ENCODE data around the gene KISS1R. TPM values are rescaled to one million over a fixed set of nuclear protein-coding genes. Genes with fewer than 3 reads are reported as not detected.

KISS1R gene
- polyA plus RNA-seq, 1 donor (not counting 4 experiments of a cell fraction or from before 2014, with no cell fraction given) = not detected

DNA sequence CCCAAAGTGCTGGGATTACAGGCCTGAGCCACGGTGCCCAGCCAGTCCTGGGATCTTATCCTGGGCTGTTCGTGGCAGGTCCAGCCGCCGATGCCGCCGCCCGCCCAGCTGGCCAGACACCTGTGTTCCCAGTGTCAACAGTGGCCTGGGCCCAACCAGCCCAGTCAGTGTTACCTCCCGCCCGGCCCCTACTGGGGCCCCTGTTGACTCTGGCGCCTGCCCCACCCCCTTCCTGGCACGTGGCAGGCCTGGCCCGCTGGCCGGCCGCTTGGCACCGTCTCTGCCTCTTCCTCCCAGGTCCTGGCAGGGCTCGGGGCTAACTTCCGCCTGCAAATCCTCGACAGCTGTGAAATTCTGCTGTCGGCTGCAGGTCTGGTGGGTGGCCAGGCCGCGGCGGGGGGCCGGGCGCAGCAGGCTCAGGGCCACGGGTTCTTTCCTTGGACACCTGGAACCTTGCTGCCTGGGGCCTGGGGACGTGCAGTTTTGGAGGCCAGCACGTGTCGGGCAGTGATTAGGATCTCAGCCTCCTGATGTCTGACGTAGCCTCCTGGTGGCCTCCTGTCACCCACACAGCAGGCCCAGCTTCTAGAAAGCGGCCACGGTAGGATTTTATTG, 17.8 kb downstream of the KISS1R start:
- FAIRE-seq (no peak), DNase-seq (ENCODE audit: low read depth, low spot score) (no peak)
- Histone ChIP-seq H3K9ac (ENCODE audit: control insufficient read depth, extremely low read depth, insufficient read depth, low read length) (no peak overlapping the region), H3K27me3 (ENCODE audit: control insufficient read depth, extremely low read depth, insufficient read depth, low read length) (no peaks in the 10 kb centered on the region), H3K9me1 (ENCODE audit: control insufficient read depth, extremely low read depth, insufficient read depth, low read length) (no peaks in the 10 kb centered on the region), H3K4me2 (ENCODE audit: control insufficient read depth, extremely low read depth, insufficient read depth, low read depth, low read length) (no peak overlapping the region), H3K36me3 (ENCODE audit: control insufficient read depth in 2 of 2, extremely low read depth in 1 of 2, insufficient read depth in 2 of 2, low read length in 2 of 2) (peaks cover 4% of the 10 kb centered on the region in 2 experiments), H3K9me3 (ENCODE audit: control insufficient read depth, low read depth, low read length) (no peaks in the 10 kb centered on the region), H3K4me3 (ENCODE audit: control insufficient read depth in 2 of 3, extremely low read depth in 1 of 3, insufficient read depth in 2 of 3, low read depth in 1 of 3, low read length in 3 of 3) (no peak overlapping the region), H2AFZ (ENCODE audit: control insufficient read depth, low read length) (no peak overlapping the region), H3K27ac (ENCODE audit: control insufficient read depth, insufficient read depth, low read length) (no peak overlapping the region), H3K79me2 (ENCODE audit: control insufficient read depth, insufficient read depth, low read length) (no peaks in the 10 kb centered on the region), H3K4me1 (ENCODE audit: control insufficient read depth, extremely low read depth, insufficient read depth, low read length) (no peaks in the 10 kb centered on the region), H4K20me1 (ENCODE audit: control insufficient read depth, extremely low read depth, insufficient read depth, low read length) (peaks cover 5% of the 10 kb centered on the region)
- dilution Hi-C loops (cut with MboI; ENCODE audit: extremely low pct_ligation_motif_present, low sequenced_read_pairs) = no loop called here
- no peak for TF ChIP-seq EZH2 (IDR thresholded peaks at IDR 0.05; ENCODE audit: low read length)
- TF ChIP-seq, protein P1, sequence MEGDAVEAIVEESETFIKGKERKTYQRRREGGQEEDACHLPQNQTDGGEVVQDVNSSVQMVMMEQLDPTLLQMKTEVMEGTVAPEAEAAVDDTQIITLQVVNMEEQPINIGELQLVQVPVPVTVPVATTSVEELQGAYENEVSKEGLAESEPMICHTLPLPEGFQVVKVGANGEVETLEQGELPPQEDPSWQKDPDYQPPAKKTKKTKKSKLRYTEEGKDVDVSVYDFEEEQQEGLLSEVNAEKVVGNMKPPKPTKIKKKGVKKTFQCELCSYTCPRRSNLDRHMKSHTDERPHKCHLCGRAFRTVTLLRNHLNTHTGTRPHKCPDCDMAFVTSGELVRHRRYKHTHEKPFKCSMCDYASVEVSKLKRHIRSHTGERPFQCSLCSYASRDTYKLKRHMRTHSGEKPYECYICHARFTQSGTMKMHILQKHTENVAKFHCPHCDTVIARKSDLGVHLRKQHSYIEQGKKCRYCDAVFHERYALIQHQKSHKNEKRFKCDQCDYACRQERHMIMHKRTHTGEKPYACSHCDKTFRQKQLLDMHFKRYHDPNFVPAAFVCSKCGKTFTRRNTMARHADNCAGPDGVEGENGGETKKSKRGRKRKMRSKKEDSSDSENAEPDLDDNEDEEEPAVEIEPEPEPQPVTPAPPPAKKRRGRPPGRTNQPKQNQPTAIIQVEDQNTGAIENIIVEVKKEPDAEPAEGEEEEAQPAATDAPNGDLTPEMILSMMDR (optimal IDR thresholded peaks at IDR 0.05 in 1 of 3, IDR thresholded peaks at IDR 0.05 in 1 of 3, conservative IDR thresholded peaks at IDR 0.05 in 1 of 3; ENCODE audit: extremely low read depth in 1 of 3, insufficient read depth in 2 of 3, low read length in 3 of 3) = no peak

DNA sequence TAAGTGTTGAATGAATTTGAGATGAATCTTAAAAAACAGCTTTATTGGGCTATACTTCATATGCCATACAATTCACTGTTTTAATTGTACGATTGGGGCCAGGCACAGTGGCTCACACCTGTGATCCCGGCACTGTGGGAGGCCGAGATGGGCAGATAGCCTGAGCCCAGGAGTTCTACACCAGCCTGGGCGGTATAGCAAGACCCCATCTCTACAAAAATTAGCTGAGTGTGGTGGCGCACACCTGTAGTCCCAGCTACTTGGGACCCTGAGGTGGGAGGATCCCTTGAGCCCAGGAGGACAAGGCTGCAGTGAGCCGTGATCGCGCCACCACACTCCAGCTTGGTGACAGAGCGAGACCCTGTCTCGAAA, 19.0 kb downstream of the KISS1R start:
- Histone ChIP-seq H3K4me2 (ENCODE audit: control insufficient read depth, extremely low read depth, insufficient read depth, low read depth, low read length) (no peak overlapping the region), H3K9ac (ENCODE audit: control insufficient read depth, extremely low read depth, insufficient read depth, low read length) (no peak overlapping the region), H3K36me3 (ENCODE audit: control insufficient read depth in 2 of 2, extremely low read depth in 1 of 2, insufficient read depth in 2 of 2, low read length in 2 of 2) (peaks cover 0 to 4% of the 10 kb centered on the region in 2 experiments), H3K9me1 (ENCODE audit: control insufficient read depth, extremely low read depth, insufficient read depth, low read length) (no peaks in the 10 kb centered on the region), H3K79me2 (ENCODE audit: control insufficient read depth, insufficient read depth, low read length) (no peaks in the 10 kb centered on the region), H3K9me3 (ENCODE audit: control insufficient read depth, low read depth, low read length) (no peaks in the 10 kb centered on the region), H4K20me1 (ENCODE audit: control insufficient read depth, extremely low read depth, insufficient read depth, low read length) (peaks cover 6% of the 10 kb centered on the region), H2AFZ (ENCODE audit: control insufficient read depth, low read length) (no peak overlapping the region), H3K4me1 (ENCODE audit: control insufficient read depth, extremely low read depth, insufficient read depth, low read length) (peaks cover 7% of the 10 kb centered on the region), H3K27ac (ENCODE audit: control insufficient read depth, insufficient read depth, low read length) (no peak overlapping the region), H3K4me3 (ENCODE audit: control insufficient read depth in 2 of 3, extremely low read depth in 1 of 3, insufficient read depth in 2 of 3, low read depth in 1 of 3, low read length in 3 of 3) (no peak overlapping the region), H3K27me3 (ENCODE audit: control insufficient read depth, extremely low read depth, insufficient read depth, low read length) (no peaks in the 10 kb centered on the region)
- TF ChIP-seq, protein P1 (optimal IDR thresholded peaks at IDR 0.05 in 1 of 3, IDR thresholded peaks at IDR 0.05 in 1 of 3, conservative IDR thresholded peaks at IDR 0.05 in 1 of 3; ENCODE audit: extremely low read depth in 1 of 3, insufficient read depth in 2 of 3, low read length in 3 of 3) = no peak
- TF ChIP-seq EZH2 (IDR thresholded peaks at IDR 0.05; ENCODE audit: low read length) = no peak
- dilution Hi-C loops (cut with MboI; ENCODE audit: extremely low pct_ligation_motif_present, low sequenced_read_pairs) = no loop called here
- FAIRE-seq (no peak), DNase-seq (ENCODE audit: low read depth, low spot score) (no peak)
